ENCODE measurements around the gene AMBRA1.

DNA sequence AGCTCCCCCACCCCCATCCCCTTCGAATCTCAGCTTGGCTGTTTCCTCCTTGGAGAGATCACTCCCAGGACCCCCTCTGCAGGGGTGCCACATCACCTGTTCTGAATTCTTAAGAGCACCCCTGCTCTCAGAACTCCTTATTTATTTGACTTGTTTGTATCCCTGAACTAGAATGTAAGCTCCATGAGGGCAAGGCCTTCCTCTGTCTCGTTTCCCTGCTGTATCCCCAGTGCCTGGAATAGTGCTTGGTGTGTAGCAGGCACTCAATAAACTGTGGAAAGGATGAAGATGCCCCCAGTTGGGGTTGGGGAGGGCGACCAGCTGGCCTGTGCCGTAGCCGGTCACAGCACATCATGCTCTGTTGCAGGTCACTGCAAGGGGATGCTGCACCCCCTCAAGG is 216.0 kb downstream of the AMBRA1 start:
- TF ChIP-seq, protein P1, sequence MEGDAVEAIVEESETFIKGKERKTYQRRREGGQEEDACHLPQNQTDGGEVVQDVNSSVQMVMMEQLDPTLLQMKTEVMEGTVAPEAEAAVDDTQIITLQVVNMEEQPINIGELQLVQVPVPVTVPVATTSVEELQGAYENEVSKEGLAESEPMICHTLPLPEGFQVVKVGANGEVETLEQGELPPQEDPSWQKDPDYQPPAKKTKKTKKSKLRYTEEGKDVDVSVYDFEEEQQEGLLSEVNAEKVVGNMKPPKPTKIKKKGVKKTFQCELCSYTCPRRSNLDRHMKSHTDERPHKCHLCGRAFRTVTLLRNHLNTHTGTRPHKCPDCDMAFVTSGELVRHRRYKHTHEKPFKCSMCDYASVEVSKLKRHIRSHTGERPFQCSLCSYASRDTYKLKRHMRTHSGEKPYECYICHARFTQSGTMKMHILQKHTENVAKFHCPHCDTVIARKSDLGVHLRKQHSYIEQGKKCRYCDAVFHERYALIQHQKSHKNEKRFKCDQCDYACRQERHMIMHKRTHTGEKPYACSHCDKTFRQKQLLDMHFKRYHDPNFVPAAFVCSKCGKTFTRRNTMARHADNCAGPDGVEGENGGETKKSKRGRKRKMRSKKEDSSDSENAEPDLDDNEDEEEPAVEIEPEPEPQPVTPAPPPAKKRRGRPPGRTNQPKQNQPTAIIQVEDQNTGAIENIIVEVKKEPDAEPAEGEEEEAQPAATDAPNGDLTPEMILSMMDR (IDR thresholded peaks at IDR 0.05; ENCODE audit: extremely low read depth in 1 of 2, insufficient read depth in 1 of 2, low read depth in 1 of 2, low read length in 2 of 2), result no peak
- TF ChIP-seq POLR2A (IDR thresholded peaks at IDR 0.05; ENCODE audit: low read depth, low read length), result no peak
- no peak for TF ChIP-seq POLR2AphosphoS5 (IDR thresholded peaks at IDR 0.05; ENCODE audit: insufficient read depth, low read depth, low read length)
- TF ChIP-seq EZH2 (IDR thresholded peaks at IDR 0.05; ENCODE audit: borderline replicate concordance, low read depth, low read length, severe bottlenecking), result no peak
